Measurements from ENCODE around the gene PXDN.
"Not testable (repeated sequence)": the region's sequence is repeated elsewhere in the genome, so short reads cannot be mapped to it uniquely, and the experiment has no call there.

Gene PXDN

GRCh38 chr2:1736045-1736444, 8.3 kb downstream of the PXDN start:
- Histone ChIP-seq H3K36me3 (ENCODE audit: insufficient read depth, low read length) (peaks cover 3% of the 10 kb centered on the region), H3K9me3 (ENCODE audit: control insufficient read depth, insufficient read depth, low read length) (peaks cover 8% of the 10 kb centered on the region; the same call in 1 of the 2 replicates), H3K9ac (ENCODE audit: low read depth, low read length) (no peak overlapping the region), H3K4me1 (ENCODE audit: insufficient read depth, low read length) (peaks cover 24% of the 10 kb centered on the region; the same call in 1 of the 2 replicates)

- H3K36me3 ChIP-seq (ENCODE audit: insufficient read depth, low read length); H3K9ac ChIP-seq (ENCODE audit: low read depth, low read length); H3K9me3 ChIP-seq (ENCODE audit: control insufficient read depth, insufficient read depth, low read length): not testable (repeated sequence)
- H3K4me1 ChIP-seq (ENCODE audit: insufficient read depth, low read length) = peaks cover 40% of the 10 kb centered on the region
Observed at GRCh38 chr2:1733298-1733697, 11.0 kb downstream of the PXDN start.

- Histone ChIP-seq H3K36me3 (ENCODE audit: insufficient read depth, low read length) (peaks cover 3% of the 10 kb centered on the region), H3K4me1 (ENCODE audit: insufficient read depth, low read length) (peaks cover 40% of the 10 kb centered on the region), H3K9ac (ENCODE audit: low read depth, low read length) (no peak overlapping the region), H3K9me3 (ENCODE audit: control insufficient read depth, insufficient read depth, low read length) (peaks cover 8% of the 10 kb centered on the region; the same call in 1 of the 2 replicates)
Observed at GRCh38 chr2:1731963-1732768, 12.1 kb downstream of the PXDN start.

DNA sequence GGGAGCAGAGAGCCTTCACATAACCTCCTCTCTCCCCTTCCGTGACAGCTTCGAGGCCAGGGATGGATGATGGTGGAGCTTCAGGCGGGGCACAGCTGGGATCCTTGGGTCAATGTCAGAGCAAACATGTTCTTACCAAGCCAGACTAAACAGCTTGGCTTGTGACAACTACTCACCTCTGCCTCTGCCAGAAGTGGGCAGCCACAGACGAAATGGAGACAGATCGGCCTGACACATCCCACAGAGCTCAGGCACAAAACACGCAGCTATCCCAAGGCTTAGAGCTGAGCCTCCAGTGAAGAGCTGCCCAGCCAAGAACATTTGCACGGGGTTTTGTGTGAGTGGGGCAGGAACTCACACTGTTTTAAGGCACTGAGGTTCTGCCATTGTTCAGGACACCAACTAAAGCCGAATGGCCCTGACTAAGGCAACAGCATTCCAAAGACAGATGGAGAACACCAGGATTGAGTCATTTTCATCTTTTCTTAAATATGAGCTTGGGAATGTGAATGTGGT, 12.8 kb downstream of the PXDN start:
- H3K9me3 ChIP-seq (ENCODE audit: control insufficient read depth, insufficient read depth, low read length) = peaks cover 8% of the 10 kb centered on the region; the same call in 1 of the 2 replicates
- peaks cover 40% of the 10 kb centered on the region for H3K4me1 ChIP-seq (ENCODE audit: insufficient read depth, low read length)
- H3K36me3 ChIP-seq (ENCODE audit: insufficient read depth, low read length) = peaks cover 3% of the 10 kb centered on the region
- no peak overlapping the region for H3K9ac ChIP-seq (ENCODE audit: low read depth, low read length)

DNA sequence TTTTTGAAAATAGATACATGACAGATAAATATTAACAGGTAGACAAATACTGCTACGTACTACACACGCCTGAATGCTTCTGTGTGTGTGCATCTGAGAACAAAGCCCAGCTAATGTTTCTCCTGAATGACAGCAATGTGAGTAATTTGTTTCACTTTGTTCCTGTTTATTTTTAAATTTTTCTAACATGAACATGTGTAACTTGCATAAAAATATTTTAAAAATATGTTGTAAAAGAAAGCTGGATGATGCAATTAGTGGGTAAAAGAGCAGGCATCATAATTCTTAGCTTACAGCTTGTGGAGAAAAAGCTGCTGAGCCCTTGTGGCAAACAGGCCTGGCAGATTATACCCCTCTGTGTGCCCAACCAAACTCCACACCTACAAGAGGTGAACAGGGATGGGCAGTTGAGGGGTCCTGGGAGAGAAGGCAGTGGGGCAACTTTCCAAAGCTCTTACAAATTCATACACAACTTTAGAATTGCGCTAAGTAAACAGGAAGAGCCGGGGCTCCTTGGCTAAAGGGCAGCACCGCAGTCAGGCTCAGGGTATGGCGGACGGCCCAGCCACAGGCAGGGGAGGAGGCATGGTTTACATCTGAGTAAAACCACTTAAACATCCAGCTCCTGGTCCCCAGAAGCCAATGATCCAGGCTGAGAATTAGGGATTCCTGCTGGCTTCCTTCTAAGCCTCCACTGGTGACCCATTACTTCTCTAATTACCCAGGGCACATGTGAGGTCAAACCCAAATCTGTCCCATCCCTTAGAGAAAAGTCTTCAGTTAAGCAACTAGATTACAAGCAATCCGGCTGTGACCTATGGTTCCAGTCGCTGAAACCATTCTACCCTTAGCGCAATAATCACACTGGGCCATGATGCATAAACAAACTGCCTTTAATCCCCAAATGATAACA, 14.0 kb downstream of the PXDN start:
- peaks cover 40% of the 10 kb centered on the region for H3K4me1 ChIP-seq (ENCODE audit: insufficient read depth, low read length)
- no peaks in the 10 kb centered on the region for H3K36me3 ChIP-seq (ENCODE audit: insufficient read depth, low read length)
- H3K9ac ChIP-seq (ENCODE audit: low read depth, low read length) = no peak overlapping the region

DNA sequence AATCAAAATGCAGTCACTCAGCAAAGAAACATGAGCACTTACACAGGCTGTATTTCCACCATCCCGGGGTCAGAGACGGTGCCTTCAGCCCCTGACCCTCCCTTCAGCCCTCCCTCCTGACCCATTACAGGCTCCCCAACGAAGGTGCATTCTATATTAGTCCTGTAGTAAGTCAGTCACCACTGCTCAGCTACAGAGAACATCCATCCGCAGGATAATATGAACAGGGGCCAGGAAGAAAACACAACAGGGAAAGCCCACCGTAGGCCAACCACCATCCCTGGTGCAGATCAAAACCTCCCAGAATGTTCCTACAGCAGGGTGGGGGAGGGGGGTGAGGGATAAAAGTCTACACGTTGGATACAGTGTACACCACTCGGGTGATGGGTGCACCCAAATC, 15.1 kb downstream of the PXDN start:
- Histone ChIP-seq H3K9me3 (ENCODE audit: control insufficient read depth, insufficient read depth, low read length) (no peaks in the 10 kb centered on the region; the same call in 1 of the 2 replicates), H3K9ac (ENCODE audit: low read depth, low read length) (no peak overlapping the region), H3K36me3 (ENCODE audit: insufficient read depth, low read length) (no peaks in the 10 kb centered on the region), H3K4me1 (ENCODE audit: insufficient read depth, low read length) (peaks cover 40% of the 10 kb centered on the region)

More for the DNA sequence above, 14.0 kb downstream of the PXDN start:
- peaks cover 3% of the 10 kb centered on the region; the same call in 1 of the 2 replicates for H3K9me3 ChIP-seq (ENCODE audit: control insufficient read depth, insufficient read depth, low read length)

- H3K9ac ChIP-seq (ENCODE audit: low read depth, low read length) = no peak overlapping the region
- H3K36me3 ChIP-seq (ENCODE audit: insufficient read depth, low read length) = no peaks in the 10 kb centered on the region
- peaks cover 40% of the 10 kb centered on the region for H3K4me1 ChIP-seq (ENCODE audit: insufficient read depth, low read length)
- H3K9me3 ChIP-seq (ENCODE audit: control insufficient read depth, insufficient read depth, low read length) = no peaks in the 10 kb centered on the region; the same call in 1 of the 2 replicates
Observed at GRCh38 chr2:1728821-1729220, 15.5 kb downstream of the PXDN start.

- H3K36me3 ChIP-seq (ENCODE audit: insufficient read depth, low read length) = no peaks in the 10 kb centered on the region
- peaks cover 40% of the 10 kb centered on the region for H3K4me1 ChIP-seq (ENCODE audit: insufficient read depth, low read length)
- no peak overlapping the region for H3K9ac ChIP-seq (ENCODE audit: low read depth, low read length)
- no peaks in the 10 kb centered on the region for H3K9me3 ChIP-seq (ENCODE audit: control insufficient read depth, insufficient read depth, low read length)
Observed at GRCh38 chr2:1727796-1728474, 16.4 kb downstream of the PXDN start.

DNA sequence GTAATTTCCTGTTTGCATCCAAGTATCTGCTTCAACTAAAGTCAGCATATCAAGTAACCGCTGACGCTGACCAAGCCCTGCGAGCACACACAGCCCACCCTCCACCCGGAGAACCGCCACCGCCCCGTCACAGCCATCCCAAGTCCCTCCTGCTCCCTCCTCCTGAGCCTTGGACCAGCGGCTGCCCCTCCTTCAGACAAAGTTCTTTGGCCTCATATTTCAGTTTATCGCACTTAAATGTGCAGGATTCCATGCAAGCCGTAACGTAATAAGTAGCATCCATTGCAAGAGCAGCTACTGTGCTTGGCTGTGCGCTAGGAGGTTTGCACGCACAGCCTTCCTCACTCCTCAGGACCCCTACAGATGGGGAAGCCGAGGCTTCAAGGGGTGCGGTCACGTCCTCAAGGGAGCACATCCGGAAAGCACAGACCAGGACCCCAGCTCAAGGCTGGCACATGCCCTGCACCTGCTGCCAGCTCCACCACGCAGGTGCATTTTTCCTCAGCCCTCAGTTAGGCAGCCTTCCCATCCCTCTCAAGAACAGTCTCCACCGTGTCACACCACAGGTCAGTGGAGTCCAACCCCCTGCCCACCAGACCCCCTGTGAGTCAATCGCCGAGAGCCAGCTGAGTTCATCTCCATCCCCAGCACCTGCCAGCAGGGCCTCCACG, 17.1 kb downstream of the PXDN start:
- no peaks in the 10 kb centered on the region for H3K9me3 ChIP-seq (ENCODE audit: control insufficient read depth, insufficient read depth, low read length)
- no peak overlapping the region for H3K9ac ChIP-seq (ENCODE audit: low read depth, low read length)
- peaks cover 40% of the 10 kb centered on the region for H3K4me1 ChIP-seq (ENCODE audit: insufficient read depth, low read length)
- H3K36me3 ChIP-seq (ENCODE audit: insufficient read depth, low read length) = no peaks in the 10 kb centered on the region

DNA sequence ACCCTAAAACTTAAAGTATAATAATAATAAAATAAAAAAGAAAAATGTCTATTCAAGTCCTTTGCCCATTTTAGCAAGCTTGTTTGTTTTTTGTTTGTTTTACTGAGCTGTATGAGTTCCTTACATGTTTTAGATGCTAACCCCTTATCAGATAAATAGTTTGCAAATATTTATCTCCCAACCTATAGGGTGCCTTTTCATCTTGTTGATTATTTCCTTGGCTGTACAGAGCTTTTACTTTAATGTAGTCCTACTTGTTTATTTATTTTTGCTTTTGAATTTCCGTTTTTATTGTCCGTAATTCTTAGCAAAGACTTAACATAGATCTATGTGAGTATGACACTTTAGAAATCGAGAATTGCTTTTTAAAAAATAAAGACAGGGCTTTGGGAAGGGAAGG, 17.8 kb downstream of the PXDN start:
- no peaks in the 10 kb centered on the region for H3K36me3 ChIP-seq (ENCODE audit: insufficient read depth, low read length)
- peaks cover 35% of the 10 kb centered on the region for H3K4me1 ChIP-seq (ENCODE audit: insufficient read depth, low read length)
- H3K9ac ChIP-seq (ENCODE audit: low read depth, low read length) = no peak overlapping the region
- H3K9me3 ChIP-seq (ENCODE audit: control insufficient read depth, insufficient read depth, low read length) = no peaks in the 10 kb centered on the region

- not testable (repeated sequence) for H3K36me3 ChIP-seq (ENCODE audit: insufficient read depth, low read length); H3K9ac ChIP-seq (ENCODE audit: low read depth, low read length); H3K9me3 ChIP-seq (ENCODE audit: control insufficient read depth, insufficient read depth, low read length)
- peaks cover 13% of the 10 kb centered on the region for H3K4me1 ChIP-seq (ENCODE audit: insufficient read depth, low read length)
Observed at GRCh38 chr2:1724351-1724750, 20.0 kb downstream of the PXDN start.

- no peak overlapping the region for H3K9ac ChIP-seq (ENCODE audit: low read depth, low read length)
- H3K36me3 ChIP-seq (ENCODE audit: insufficient read depth, low read length) = no peaks in the 10 kb centered on the region
- H3K9me3 ChIP-seq (ENCODE audit: control insufficient read depth, insufficient read depth, low read length) = no peaks in the 10 kb centered on the region
- H3K4me1 ChIP-seq (ENCODE audit: insufficient read depth, low read length) = peaks cover 5% of the 10 kb centered on the region
Observed at GRCh38 chr2:1723397-1724042, 20.8 kb downstream of the PXDN start.

DNA sequence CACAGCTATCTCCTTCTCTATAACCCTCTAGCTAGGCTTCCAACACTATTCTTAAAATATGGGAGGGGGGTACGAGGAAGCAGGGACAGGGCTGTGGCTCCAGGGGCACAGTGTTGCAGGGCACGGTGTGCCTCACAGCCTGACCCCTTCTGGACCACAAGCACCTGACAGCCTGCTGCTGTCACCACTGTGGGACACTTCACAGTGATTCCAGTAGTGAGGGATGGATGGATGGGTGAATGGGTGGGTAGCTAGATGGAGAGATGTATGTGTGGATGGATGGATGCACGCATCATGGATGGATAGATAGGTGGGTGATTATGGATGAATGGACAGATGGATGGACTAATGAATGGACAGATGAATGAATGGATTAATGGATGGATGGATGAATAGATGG, 21.6 kb downstream of the PXDN start:
- no peak overlapping the region for H3K9ac ChIP-seq (ENCODE audit: low read depth, low read length)
- H3K4me1 ChIP-seq (ENCODE audit: insufficient read depth, low read length) = peaks cover 4% of the 10 kb centered on the region; the same call in 1 of the 2 replicates
- H3K9me3 ChIP-seq (ENCODE audit: control insufficient read depth, insufficient read depth, low read length) = no peaks in the 10 kb centered on the region
- H3K36me3 ChIP-seq (ENCODE audit: insufficient read depth, low read length) = no peaks in the 10 kb centered on the region

Measured in ES-I3 (cell line).